GM12872 (cell line): ENCODE results near the gene NRCAM.

Experiments used
- CTCF ChIP-seq: IDR thresholded peaks from 3 replicates; pipeline ENCODE4 v1.5.1; 2011; ENCODE audit warnings: low read depth, mild to moderate bottlenecking, low read length, moderate library complexity; ENCODE audit not compliant: insufficient read depth

Gene NRCAM

DNA sequence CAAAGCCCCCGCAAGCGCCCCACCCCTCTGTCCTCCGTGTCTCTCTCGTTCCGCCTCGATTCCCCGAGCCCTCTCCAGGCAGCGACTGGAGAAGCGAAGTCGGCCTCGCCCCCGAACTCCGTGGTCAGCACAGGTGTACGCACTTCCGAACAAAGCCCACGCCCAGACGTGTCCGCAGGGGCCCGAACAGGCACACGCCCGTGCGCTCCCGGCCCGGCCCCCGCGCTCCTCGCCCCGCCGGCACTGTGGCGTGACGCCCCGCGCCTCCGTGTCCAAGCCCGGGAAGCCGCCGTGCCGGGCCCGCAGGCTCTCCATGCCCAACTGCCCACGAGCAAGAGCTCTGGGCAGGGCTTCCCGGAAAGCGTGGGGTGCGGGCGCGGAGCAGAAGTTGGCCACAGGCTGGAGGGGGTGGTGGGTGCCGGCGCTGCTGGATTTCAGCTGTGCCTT lies 662 bp downstream of the NRCAM start:
- no peak for TF ChIP-seq CTCF

DNA sequence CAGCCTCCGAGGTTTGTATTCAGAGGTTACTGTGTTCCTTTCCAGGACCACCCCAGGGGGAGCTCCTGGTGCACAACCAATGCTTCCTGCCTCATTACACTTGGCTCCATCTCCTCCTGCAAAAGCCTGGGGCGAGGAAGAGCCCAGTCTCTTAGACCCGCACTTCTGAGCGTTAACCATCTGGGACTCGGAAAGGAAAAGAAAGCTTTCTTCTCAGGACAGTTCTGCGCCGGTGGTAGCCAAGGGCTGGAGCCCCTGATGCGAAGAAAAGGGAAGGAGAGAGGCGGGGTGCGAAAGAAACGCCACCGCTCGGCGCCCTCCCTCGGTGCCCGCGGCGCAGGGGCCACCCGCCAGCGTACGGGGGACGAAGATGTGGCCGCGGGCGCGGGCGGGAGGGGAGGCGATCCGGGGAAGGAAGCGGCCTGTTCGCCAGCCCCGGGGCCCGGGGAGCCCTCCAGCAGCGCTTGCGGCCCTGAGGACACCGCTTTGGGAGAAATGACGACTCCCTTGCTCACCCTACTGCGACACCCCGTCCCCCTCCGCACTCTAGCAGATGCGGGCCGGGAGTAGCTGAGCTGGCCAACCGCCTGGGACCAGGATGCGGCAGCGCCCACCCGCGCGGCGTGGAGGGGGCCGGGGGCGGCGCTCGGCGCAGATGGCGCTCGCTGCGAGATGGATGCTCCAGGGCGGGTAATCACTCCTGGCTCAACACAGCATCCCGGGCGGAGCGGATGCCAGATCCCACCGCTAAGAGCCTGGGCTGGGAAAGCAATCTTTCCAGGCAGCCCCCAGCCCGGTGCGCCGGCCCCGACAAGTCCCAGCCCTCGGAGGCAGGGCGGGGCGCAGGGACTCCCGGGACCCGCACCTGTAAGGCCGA lies 1.3 kb downstream of the NRCAM start:
- no peak for TF ChIP-seq CTCF

DNA sequence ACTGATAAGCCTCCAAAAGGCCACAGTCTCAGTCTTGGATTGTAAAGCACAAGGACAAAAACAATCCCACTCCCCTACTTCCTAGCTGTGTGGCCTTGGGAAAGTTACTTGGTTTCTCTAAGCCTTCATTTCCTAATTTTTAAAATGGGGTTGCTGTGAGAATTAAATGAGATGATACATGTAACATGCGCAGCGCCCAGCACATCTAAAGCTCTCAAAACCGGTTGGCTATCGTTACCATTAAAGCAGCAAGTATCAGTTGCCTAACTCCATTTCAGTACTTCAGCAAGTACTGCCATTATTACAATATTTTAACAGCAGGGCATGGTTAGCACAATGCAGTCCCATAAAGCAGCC lies 1.9 kb downstream of the NRCAM start:
- no peak for TF ChIP-seq CTCF

- no peak for TF ChIP-seq CTCF
These were observed 2.9 kb downstream of the NRCAM start for GRCh38 chr7:108453320-108453719.

DNA sequence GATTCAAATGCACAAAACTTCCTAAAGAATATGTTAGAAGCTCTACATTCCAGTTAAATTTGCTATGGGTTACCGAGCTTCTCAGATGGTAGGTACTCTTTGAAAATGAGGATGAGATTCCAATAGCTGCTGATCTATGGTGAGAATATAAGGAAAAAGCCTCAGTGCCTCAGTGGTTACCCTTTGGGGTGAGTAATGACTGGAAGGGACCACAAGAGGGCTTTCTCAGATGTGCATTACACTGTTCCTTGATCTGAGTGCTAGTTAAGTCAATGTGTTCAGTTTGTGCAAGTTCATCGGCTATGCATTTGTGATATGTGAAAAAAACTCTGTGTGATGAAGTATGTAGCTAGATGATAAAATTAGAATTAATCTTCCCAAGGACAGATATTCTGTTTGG lies 3.5 kb downstream of the NRCAM start:
- TF ChIP-seq CTCF, result peak; percentile 70

GRCh38 chr7:108451296-108451848 lies 4.9 kb downstream of the NRCAM start:
- TF ChIP-seq CTCF, result no peak

GRCh38 chr7:108450160-108450559 lies 6.1 kb downstream of the NRCAM start:
- TF ChIP-seq CTCF, result no peak
